Sigmoid colon (tissue), 7 donors: ENCODE data around the gene SYNE3. TPM values are rescaled to one million over a fixed set of nuclear protein-coding genes. Genes with fewer than 3 reads are reported as not detected.

Experiments
- DNase-seq: peaks from one replicate; pipeline ENCODE4 v3.0.0-alpha.2; 2019
- H3K27ac ChIP-seq, 4 donors: fragments of 200-600 bp; sonication (generic); one replicate each; pipeline ENCODE4 v1.5.1; 2016 to 2019; ENCODE audit warnings: mild to moderate bottlenecking in 1 of 4
- H3K27me3 ChIP-seq, 3 donors: fragments of 200-600 bp; sonication (generic); one replicate each; pipeline ENCODE4 v1.5.1; 2019; ENCODE audit warnings: mild to moderate bottlenecking in 1 of 3
- H3K36me3 ChIP-seq, 4 donors: fragments of 200-600 bp; sonication (generic); one replicate each; pipeline ENCODE4 v1.5.1; 2016 to 2019
- H3K4me1 ChIP-seq, 4 donors: fragments of 200-600 bp; sonication (generic); one replicate each; pipeline ENCODE4 v1.5.1; 2017 to 2019
- H3K4me3 ChIP-seq, 4 donors: fragments of 200-600 bp; sonication (generic); one replicate each; pipeline ENCODE4 v1.5.1; 2017 to 2019; ENCODE audit warnings: mild to moderate bottlenecking in 2 of 4, moderate library complexity in 1 of 4
- H3K9me3 ChIP-seq, 4 donors: fragments of 200-600 bp in 3 of 4; sonication (generic) in 3 of 4; one replicate each; pipeline versions ENCODE4 v1.5.1 to v1.6.1; 2013 to 2019
- CTCF ChIP-seq, 4 experiments: fragments of 450-650 bp in 3 of 4; fragments of 200-600 bp in 1 of 4; IDR thresholded peaks; one replicate each; pipeline ENCODE4 v1.5.1; 2016 to 2019; ENCODE audit warnings: antibody characterized with exemption in 4 of 4, mild to moderate bottlenecking in 3 of 4, moderate library complexity in 2 of 4
- EP300 ChIP-seq, 4 donors: sonication (generic); formaldehyde crosslinking; IDR thresholded peaks; one replicate each; pipeline ENCODE4 v1.6.1; 2017; ENCODE audit warnings: antibody characterized with exemption in 4 of 4
- POLR2A ChIP-seq, 2 donors: fragments of 450-650 bp; IDR thresholded peaks; one replicate each; pipeline ENCODE4 v1.6.1; 2016; ENCODE audit warnings: antibody characterized with exemption in 2 of 2, mild to moderate bottlenecking in 2 of 2, moderate library complexity in 2 of 2
- POLR2AphosphoS5 ChIP-seq, 4 donors: sonication (generic); formaldehyde crosslinking; IDR thresholded peaks; one replicate each; pipeline ENCODE4 v1.6.1; 2017; ENCODE audit warnings: antibody characterized with exemption in 4 of 4
- WGBS, 2 donors: extraction: QIAGEN DNeasy Blood & Tissue Kit; methylation state at CpG; one replicate each; pipeline ENCODE4 v1.1.7; 2013; 5-methylcytosine and 5-hydroxymethylcytosine counted together
- intact Hi-C: fragments of 100-400 bp; cut with DNase I; formaldehyde crosslinking; loops from one replicate; pipeline ENCODE4 v1.15.1; 2023
- polyA plus RNA-seq, 3 donors: library from polyadenylated mRNA; stranded (reverse); fragments of 200-250 nt; gene quantifications; one replicate each; pipeline ENCODE4 v1.2.3, GENCODE V29; 2013
- total RNA-seq, 4 donors: library from RNA; depleted of rRNA; stranded (reverse); fragments of >200 nt; gene quantifications; one replicate each; pipeline ENCODE4 v1.1.0, GENCODE V29; 2016
- donor health status: healthy with polysubstance abuse.
- donor health status: Bipolar disorder and iron deficiency.
- donor health status: healthy.

SYNE3 gene
- total and polyA plus RNA-seq, 7 donors: 0.69 to 11.8 (median 6.3) TPM

- no peaks in the 10 kb centered on the region for H3K36me3 ChIP-seq
- no peaks in the 10 kb centered on the region for H3K9me3 ChIP-seq
- H3K27ac ChIP-seq: no peak overlapping the region
- intact Hi-C loops: no loop called here
- peaks cover 0 to 35% (median 27%) of the 10 kb centered on the region in 4 donors for H3K4me1 ChIP-seq
- 90 to 95% methylated on average over 2 of the region's 2 CpGs for WGBS, 2 donors
- TF ChIP-seq POLR2A (IDR thresholded peaks at IDR 0.05) (no peak), EP300 (IDR thresholded peaks at IDR 0.05) (no peak), POLR2AphosphoS5 (IDR thresholded peaks at IDR 0.05) (no peak), CTCF (IDR thresholded peaks at IDR 0.05) (no peak)
- H3K4me3 ChIP-seq: no peak overlapping the region
- DNase-seq: no peak
- no peaks in the 10 kb centered on the region for H3K27me3 ChIP-seq
Measured at GRCh38 chr14:95491936-95492608, 24.4 kb downstream of the SYNE3 start.

DNA sequence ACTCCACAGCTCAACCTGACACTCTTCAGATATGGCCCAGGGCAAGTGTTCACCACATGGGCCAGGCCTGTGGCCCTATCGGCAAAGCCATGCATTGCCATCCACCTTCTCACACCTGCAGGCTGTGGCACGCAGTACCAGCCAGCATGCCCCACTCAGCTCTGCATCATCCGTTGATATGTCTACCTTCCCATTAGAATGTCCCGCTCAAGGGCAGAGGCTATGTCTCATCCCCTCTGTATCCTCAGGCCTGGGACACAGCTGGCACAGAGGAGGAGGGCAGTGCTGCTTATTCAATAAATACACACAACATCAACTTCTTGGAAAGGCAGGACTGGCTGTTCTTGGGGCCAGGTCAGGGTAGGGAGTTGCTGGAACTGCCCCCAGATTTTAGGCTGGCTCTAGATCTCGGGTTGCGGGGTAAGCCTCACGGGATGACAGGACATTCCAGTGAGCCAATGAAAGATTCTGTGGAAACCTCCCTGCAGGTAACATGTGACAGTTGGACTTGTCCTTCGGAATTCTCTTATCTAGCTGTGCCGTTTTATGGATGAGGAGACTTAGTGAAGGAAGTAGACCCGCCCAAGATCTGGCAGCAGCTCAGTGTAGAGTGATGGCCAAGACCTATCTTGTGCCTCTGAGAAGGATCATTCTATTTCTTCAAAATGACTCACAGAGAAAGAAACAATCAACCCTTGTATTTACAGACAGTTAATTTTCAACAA lies 25.6 kb downstream of the SYNE3 start:
- TF ChIP-seq CTCF (IDR thresholded peaks at IDR 0.05) (no peak), EP300 (IDR thresholded peaks at IDR 0.05) (no peak), POLR2AphosphoS5 (IDR thresholded peaks at IDR 0.05) (no peak), POLR2A (IDR thresholded peaks at IDR 0.05) (no peak)
- no peak for DNase-seq
- peak overlapping the region in 2 of 4 donors; percentile 9 to 29 for H3K27ac ChIP-seq
- H3K36me3 ChIP-seq: no peaks in the 10 kb centered on the region
- intact Hi-C loops: no loop called here
- H3K27me3 ChIP-seq: peaks cover 0 to 3% (median 0%) of the 10 kb centered on the region in 3 donors
- no peak overlapping the region for H3K4me3 ChIP-seq
- no peaks in the 10 kb centered on the region for H3K9me3 ChIP-seq
- WGBS, 2 donors: 27 to 76% methylated on average over 10 of the region's 10 CpGs
- H3K4me1 ChIP-seq: peaks cover 0 to 23% (median 15%) of the 10 kb centered on the region in 4 donors

DNA sequence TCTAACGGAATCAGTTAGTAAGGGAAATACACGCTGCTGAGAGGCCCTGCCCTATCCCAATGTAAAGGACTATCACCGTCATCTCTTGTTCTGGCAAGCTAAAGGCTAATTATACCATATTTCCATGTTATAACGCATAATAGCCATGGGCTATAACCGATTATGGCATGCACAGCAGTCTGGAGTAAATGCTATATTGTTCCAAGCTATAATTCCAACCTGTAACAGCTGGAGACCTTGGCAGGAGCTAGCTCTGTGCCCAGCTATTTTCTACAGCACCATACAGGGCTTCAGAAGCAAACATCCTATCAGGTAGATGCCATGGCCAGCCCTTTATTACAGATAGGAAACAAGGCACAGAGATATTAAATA lies 26.3 kb downstream of the SYNE3 start:
- Histone ChIP-seq H3K4me3 (no peak overlapping the region), H3K36me3 (no peaks in the 10 kb centered on the region), H3K27me3 (peaks cover 0 to 3% (median 0%) of the 10 kb centered on the region in 3 donors), H3K4me1 (peaks cover 0 to 18% (median 12%) of the 10 kb centered on the region in 4 donors), H3K9me3 (no peaks in the 10 kb centered on the region), H3K27ac (peak overlapping the region in 2 of 4 donors; percentile 29 to 35)
- intact Hi-C loops: no loop called here
- no peak for DNase-seq
- WGBS, 2 donors: 23 to 68% methylated on average over 5 of the region's 5 CpGs
- no peak for TF ChIP-seq POLR2AphosphoS5 (IDR thresholded peaks at IDR 0.05)
- no peak for TF ChIP-seq POLR2A (IDR thresholded peaks at IDR 0.05)
- TF ChIP-seq CTCF (IDR thresholded peaks at IDR 0.05): no peak
- no peak for TF ChIP-seq EP300 (IDR thresholded peaks at IDR 0.05)

DNA sequence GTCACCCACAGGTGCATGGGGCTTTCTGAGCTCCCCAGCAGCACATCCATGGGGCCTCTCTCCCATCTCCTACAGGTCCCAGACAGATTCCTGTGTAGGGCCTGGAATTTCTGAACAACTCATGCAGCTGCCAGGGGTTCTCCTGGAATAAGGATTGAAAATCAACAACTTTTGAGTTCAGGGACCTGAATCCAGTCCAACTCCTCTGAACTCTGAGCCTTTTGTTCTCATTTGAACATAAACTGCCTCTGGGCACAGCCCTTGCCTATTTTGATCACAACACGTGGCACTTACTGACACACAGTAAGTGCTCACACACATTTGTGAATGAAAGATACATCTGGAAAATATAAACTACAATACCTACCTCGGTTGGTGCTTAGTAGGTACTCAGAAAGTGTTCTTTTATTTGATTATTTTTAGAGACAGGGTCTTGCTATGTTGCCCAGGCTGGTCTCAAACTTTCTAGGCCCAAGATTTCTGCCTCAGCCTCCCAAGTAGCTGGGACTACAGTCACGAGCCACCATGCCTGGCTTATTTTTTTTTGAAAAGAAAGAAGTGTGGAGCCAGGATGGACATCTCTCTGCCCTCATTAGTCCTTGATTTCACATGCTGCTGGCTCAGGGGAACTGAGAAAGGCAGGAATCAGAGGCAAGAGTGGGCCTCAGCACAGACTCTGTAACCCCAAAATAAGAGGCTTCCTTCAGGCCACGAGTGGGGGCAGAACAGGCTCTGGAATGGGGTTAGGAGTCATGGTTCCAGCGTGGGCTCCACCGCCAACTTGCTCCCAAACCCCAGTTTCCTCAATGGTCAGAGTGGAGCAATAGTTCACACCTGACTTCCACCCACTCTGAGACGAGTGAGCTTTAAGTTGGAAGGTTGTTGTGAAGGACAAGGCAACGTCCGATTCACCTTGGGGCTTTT lies 27.0 kb downstream of the SYNE3 start:
- Histone ChIP-seq H3K4me3 (no peak overlapping the region), H3K9me3 (no peaks in the 10 kb centered on the region), H3K36me3 (no peaks in the 10 kb centered on the region), H3K27ac (peak overlapping the region in 3 of 4 donors; percentile 19 to 35 (median 29)), H3K27me3 (peaks cover 0 to 3% (median 0%) of the 10 kb centered on the region in 3 donors), H3K4me1 (peaks cover 0 to 18% (median 14%) of the 10 kb centered on the region in 4 donors)
- no peak for DNase-seq
- WGBS, 2 donors: 45 to 72% methylated on average over 9 of the region's 9 CpGs
- TF ChIP-seq POLR2A (IDR thresholded peaks at IDR 0.05): no peak
- intact Hi-C loops: no loop called here
